ENCODE measurements around the gene ERN1.
A peak's percentile ranks its signal among the peaks of the same experiment; 100 is the strongest.
"Not testable (repeated sequence)": the region's sequence is repeated elsewhere in the genome, so short reads cannot be mapped to it uniquely, and the experiment has no call there.

ERN1 gene

GRCh38 chr17:64129765-64130558, at the start of gene ERN1:
TSS of gene ERN1 (minus strand) at chr17:64130144. CDS start at chr17:64130029, 115 bp downstream.
- no peak for TF ChIP-seq CTCF (IDR thresholded peaks at IDR 0.05)
- peak; percentile 93 to 96 for DNase-seq
- intact Hi-C loops (cut with DNase I; ENCODE audit: low total_unique reads), result loop anchor here (5.0 to 10.0 kb wide), 2 partner anchors 65 to 103 kb away; no protein-coding TSS in a partner anchor
- Histone ChIP-seq H3K27me3 (no peaks in the 10 kb centered on the region), H3K27ac (peak within 1 kb of the TSS; percentile 98 to 99), H3K4me1 (peaks cover 0 to 36% (median 15%) of the 10 kb centered on the region in 4 donors), H3K4me3 (peak within 1 kb of the TSS; percentile 92 to 95), H3K36me3 (no peaks in the 10 kb centered on the region), H3K9me3 (no peaks in the 10 kb centered on the region)

GRCh38 chr17:64179024-64179423, 49.1 kb upstream of the ERN1 start:
- H3K27me3 ChIP-seq; DNase-seq; intact Hi-C loops (cut with DNase I; ENCODE audit: low total_unique reads); H3K4me3 ChIP-seq; H3K9me3 ChIP-seq; H3K27ac ChIP-seq: not testable (repeated sequence)
- peaks cover 0 to 15% (median 8%) of the 10 kb centered on the region in 3 donors for H3K36me3 ChIP-seq
- peaks cover 0 to 54% (median 36%) of the 10 kb centered on the region in 4 donors for H3K4me1 ChIP-seq

GRCh38 chr17:64178011-64178825, 48.3 kb upstream of the ERN1 start:
- Histone ChIP-seq H3K4me3 (no peak overlapping the region), H3K27ac (peak overlapping the region; percentile 67 to 81), H3K4me1 (peaks cover 0 to 54% (median 36%) of the 10 kb centered on the region in 4 donors), H3K36me3 (peaks cover 0 to 15% (median 8%) of the 10 kb centered on the region in 3 donors), H3K9me3 (no peaks in the 10 kb centered on the region), H3K27me3 (no peaks in the 10 kb centered on the region)
- no peak for DNase-seq
- intact Hi-C loops (cut with DNase I; ENCODE audit: low total_unique reads), result no loop called here
- TF ChIP-seq CTCF (IDR thresholded peaks at IDR 0.05), result no peak

GRCh38 chr17:64177311-64178010, 47.5 kb upstream of the ERN1 start:
- Histone ChIP-seq H3K27me3 (no peaks in the 10 kb centered on the region), H3K4me1 (peaks cover 0 to 54% (median 36%) of the 10 kb centered on the region in 4 donors), H3K4me3 (no peak overlapping the region), H3K27ac (peak overlapping the region; percentile 67 to 81), H3K9me3 (no peaks in the 10 kb centered on the region), H3K36me3 (peaks cover 0 to 15% (median 8%) of the 10 kb centered on the region in 3 donors)
- DNase-seq, result no peak
- intact Hi-C loops (cut with DNase I; ENCODE audit: low total_unique reads), result no loop called here
- TF ChIP-seq CTCF (IDR thresholded peaks at IDR 0.05), result no peak

- Histone ChIP-seq H3K4me1 (peaks cover 0 to 54% (median 36%) of the 10 kb centered on the region in 4 donors), H3K27me3 (no peaks in the 10 kb centered on the region), H3K36me3 (peaks cover 0 to 20% (median 8%) of the 10 kb centered on the region in 3 donors), H3K9me3 (no peaks in the 10 kb centered on the region), H3K27ac (peak overlapping the region; percentile 67 to 81), H3K4me3 (no peak overlapping the region)
- intact Hi-C loops (cut with DNase I; ENCODE audit: low total_unique reads), result no loop called here
- TF ChIP-seq CTCF (IDR thresholded peaks at IDR 0.05), result no peak
- DNase-seq, result peak in 1 of 2 donors; percentile 52
Measured at GRCh38 chr17:64176556-64176955, 46.6 kb upstream of the ERN1 start.

Measured in tibial artery (tissue), 4 donors.